ENCODE results near the gene FAM50A.

DNA sequence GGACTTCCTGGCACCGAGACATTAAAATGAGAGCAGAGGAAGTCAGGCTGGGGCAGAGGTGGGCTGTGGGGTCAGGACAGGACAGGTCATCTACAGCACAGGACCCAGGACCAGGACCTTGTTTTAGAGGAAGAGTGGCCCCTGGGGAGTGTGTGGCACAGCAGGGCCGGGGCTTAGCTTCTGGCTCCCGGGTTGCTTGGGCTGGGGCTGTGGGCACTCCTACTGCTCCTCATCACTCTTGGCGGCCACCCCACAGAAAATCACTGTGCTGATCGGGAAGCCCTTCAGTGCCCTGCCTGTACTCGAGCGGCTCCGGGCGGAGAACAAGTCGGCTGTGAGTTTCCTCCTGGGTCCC lies 23.6 kb upstream of the FAM50A start:
- TF ChIP-seq, protein P1, sequence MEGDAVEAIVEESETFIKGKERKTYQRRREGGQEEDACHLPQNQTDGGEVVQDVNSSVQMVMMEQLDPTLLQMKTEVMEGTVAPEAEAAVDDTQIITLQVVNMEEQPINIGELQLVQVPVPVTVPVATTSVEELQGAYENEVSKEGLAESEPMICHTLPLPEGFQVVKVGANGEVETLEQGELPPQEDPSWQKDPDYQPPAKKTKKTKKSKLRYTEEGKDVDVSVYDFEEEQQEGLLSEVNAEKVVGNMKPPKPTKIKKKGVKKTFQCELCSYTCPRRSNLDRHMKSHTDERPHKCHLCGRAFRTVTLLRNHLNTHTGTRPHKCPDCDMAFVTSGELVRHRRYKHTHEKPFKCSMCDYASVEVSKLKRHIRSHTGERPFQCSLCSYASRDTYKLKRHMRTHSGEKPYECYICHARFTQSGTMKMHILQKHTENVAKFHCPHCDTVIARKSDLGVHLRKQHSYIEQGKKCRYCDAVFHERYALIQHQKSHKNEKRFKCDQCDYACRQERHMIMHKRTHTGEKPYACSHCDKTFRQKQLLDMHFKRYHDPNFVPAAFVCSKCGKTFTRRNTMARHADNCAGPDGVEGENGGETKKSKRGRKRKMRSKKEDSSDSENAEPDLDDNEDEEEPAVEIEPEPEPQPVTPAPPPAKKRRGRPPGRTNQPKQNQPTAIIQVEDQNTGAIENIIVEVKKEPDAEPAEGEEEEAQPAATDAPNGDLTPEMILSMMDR (IDR thresholded peaks at IDR 0.05; ENCODE audit: poor library complexity, severe bottlenecking): no peak
- TF ChIP-seq POLR2AphosphoS5 (IDR thresholded peaks at IDR 0.05) (no peak), EZH2 (IDR thresholded peaks at IDR 0.05; ENCODE audit: borderline replicate concordance, insufficient read depth, low read length, poor library complexity, severe bottlenecking) (no peak)
